H9 (cell line): ENCODE measurements around the gene NEXMIF. TPM values are rescaled to one million over a fixed set of nuclear protein-coding genes. Genes with fewer than 3 reads are reported as not detected.
"Not testable (repeated sequence)": the region's sequence is repeated elsewhere in the genome, so short reads cannot be mapped to it uniquely, and the experiment has no call there.

Experiments used
- DNase-seq: peaks from one replicate; pipeline ENCODE4 v3.0.0-alpha.2; 2017
- H2AFZ ChIP-seq: one replicate; pipeline ENCODE4 v1.6.1; 2013; ENCODE audit warnings: mild to moderate bottlenecking, low read length, control low read depth, moderate library complexity
- H2AK5ac ChIP-seq: 2 replicates; pipeline ENCODE4 v1.6.1; 2013; ENCODE audit warnings: low read length, control low read depth, mixed read lengths; ENCODE audit not compliant: insufficient read length
- H2BK120ac ChIP-seq: one replicate; pipeline ENCODE4 v1.6.1; 2013; ENCODE audit warnings: low read depth, mild to moderate bottlenecking, low read length, control low read depth, inconsistent platforms; ENCODE audit not compliant: poor library complexity, severe bottlenecking
- H2BK12ac ChIP-seq: 2 replicates; pipeline ENCODE4 v1.6.1; 2013; ENCODE audit warnings: low read length, control low read depth, mixed read lengths, low read depth; ENCODE audit not compliant: insufficient read length
- H2BK15ac ChIP-seq: 2 replicates; pipeline ENCODE4 v1.6.1; 2013; ENCODE audit warnings: low read depth, low read length, control low read depth
- H2BK20ac ChIP-seq: one replicate; pipeline ENCODE4 v1.6.1; 2013; ENCODE audit warnings: low read depth, mild to moderate bottlenecking, low read length, control low read depth, inconsistent platforms; ENCODE audit not compliant: poor library complexity, severe bottlenecking
- H2BK5ac ChIP-seq: 2 replicates; pipeline ENCODE4 v1.6.1; 2013; ENCODE audit warnings: low read length, control low read depth, mixed read lengths; ENCODE audit not compliant: insufficient read length
- H3K14ac ChIP-seq: 2 replicates; pipeline ENCODE4 v1.6.1; 2013; ENCODE audit warnings: low read length, control low read depth; ENCODE audit not compliant: insufficient read depth
- H3K18ac ChIP-seq: 2 replicates; pipeline ENCODE4 v1.6.1; 2013; ENCODE audit warnings: low read depth, mild to moderate bottlenecking, mixed read lengths, low read length, control low read depth; ENCODE audit not compliant: insufficient read length
- H3K23ac ChIP-seq: 2 replicates; pipeline ENCODE4 v1.6.1; 2013; ENCODE audit warnings: low read length, control low read depth, mixed read lengths, low read depth; ENCODE audit not compliant: insufficient read length
- H3K23me2 ChIP-seq: 2 replicates; pipeline ENCODE4 v1.6.1; 2013; ENCODE audit warnings: low read depth, mild to moderate bottlenecking, mixed read lengths, low read length, control low read depth; ENCODE audit not compliant: insufficient read length, poor library complexity, severe bottlenecking
- H3K27ac ChIP-seq: 2 replicates; pipeline ENCODE4 v1.5.1; 2013; ENCODE audit warnings: low read length, control low read depth, mixed read lengths, low read depth; ENCODE audit not compliant: insufficient read length
- H3K27me3 ChIP-seq: 2 replicates; pipeline ENCODE4 v1.6.1; 2013; ENCODE audit warnings: low read length, control low read depth, inconsistent platforms; ENCODE audit not compliant: insufficient read depth
- H3K4ac ChIP-seq: 2 replicates; pipeline ENCODE4 v1.6.1; 2013; ENCODE audit warnings: low read depth, mild to moderate bottlenecking, control low read depth, inconsistent platforms, low read length, moderate library complexity
- H3K4me1 ChIP-seq: 2 replicates; pipeline ENCODE4 v1.6.1; 2013; ENCODE audit warnings: low read length, control low read depth, inconsistent platforms; ENCODE audit not compliant: insufficient read depth
- H3K4me2 ChIP-seq: 2 replicates; pipeline ENCODE4 v1.6.1; 2013; ENCODE audit warnings: low read length, control low read depth, mixed read lengths; ENCODE audit not compliant: insufficient read length, insufficient read depth
- H3K56ac ChIP-seq: 2 replicates; pipeline ENCODE4 v1.6.1; 2013; ENCODE audit warnings: low read depth, mild to moderate bottlenecking, mixed read lengths, low read length, control low read depth; ENCODE audit not compliant: insufficient read length
- H3K79me1 ChIP-seq: 2 replicates; pipeline ENCODE4 v1.6.1; 2013; ENCODE audit warnings: low read depth, mild to moderate bottlenecking, moderate library complexity, low read length, control low read depth, inconsistent platforms; ENCODE audit not compliant: insufficient read depth, poor library complexity, severe bottlenecking
- H3K79me2 ChIP-seq: 2 replicates; pipeline ENCODE4 v1.6.1; 2013; ENCODE audit warnings: low read length, control low read depth, inconsistent platforms; ENCODE audit not compliant: insufficient read depth
- H3K9ac ChIP-seq: 2 replicates; pipeline ENCODE4 v1.6.1; 2013; ENCODE audit warnings: low read length, control low read depth, mixed read lengths; ENCODE audit not compliant: insufficient read length; ENCODE audit errors: extremely low read depth
- H3K9me3 ChIP-seq: one replicate; pipeline ENCODE4 v1.6.1; 2013; ENCODE audit warnings: low read depth, low read length, inconsistent platforms; ENCODE audit not compliant: control insufficient read depth
- H3T11ph ChIP-seq: one replicate; pipeline ENCODE4 v1.6.1; 2013; ENCODE audit warnings: mild to moderate bottlenecking, low read length, control low read depth, inconsistent platforms
- H4K20me1 ChIP-seq: one replicate; pipeline ENCODE4 v1.6.1; 2013; ENCODE audit not compliant: control insufficient read depth, insufficient read length, insufficient read depth
- H4K5ac ChIP-seq: 2 replicates; pipeline ENCODE4 v1.6.1; 2013; ENCODE audit warnings: low read depth, mild to moderate bottlenecking, mixed read lengths, low read length, control low read depth; ENCODE audit not compliant: insufficient read length
- H4K8ac ChIP-seq: replicated peaks from 2 replicates; pipeline ENCODE4 v1.6.1; 2013; ENCODE audit warnings: low read length, control low read depth, mixed read lengths, low read depth; ENCODE audit not compliant: insufficient read length
- H4K91ac ChIP-seq: 2 replicates; pipeline ENCODE4 v1.6.1; 2013; ENCODE audit warnings: low read depth, mild to moderate bottlenecking, moderate library complexity, mixed read lengths, low read length, control low read depth; ENCODE audit not compliant: insufficient read length
- H3K27ac Mint-ChIP-seq, 3 experiments: 2 replicates in 2 of 3; 3 replicates in 1 of 3; pipeline ENCODE4 v1.8.0; 2020 to 2021; ENCODE audit warnings: mixed read lengths in 3 of 3, mild to moderate bottlenecking in 1 of 3, moderate library complexity in 1 of 3
- H3K27me3 Mint-ChIP-seq: 2 replicates; pipeline ENCODE4 v1.8.0; 2021; ENCODE audit warnings: low read depth, mild to moderate bottlenecking, moderate library complexity, mixed read lengths
- H3K36me3 Mint-ChIP-seq, 3 experiments: 2 replicates in 2 of 3; 3 replicates in 1 of 3; pipeline ENCODE4 v1.8.0; 2020 to 2021; ENCODE audit warnings: low read depth in 3 of 3, mixed read lengths in 3 of 3; ENCODE audit not compliant: insufficient read depth in 1 of 3
- H3K4me1 Mint-ChIP-seq, 2 experiments: 2 replicates each; pipeline ENCODE4 v1.8.0; 2020; ENCODE audit warnings: mixed read lengths in 2 of 2
- H3K4me3 Mint-ChIP-seq, 2 experiments: 2 replicates in 1 of 2; 3 replicates in 1 of 2; pipeline ENCODE4 v1.8.0; 2020 to 2021; ENCODE audit warnings: mild to moderate bottlenecking in 2 of 2, mixed read lengths in 2 of 2, moderate library complexity in 1 of 2
- H3K9me3 Mint-ChIP-seq, 2 experiments: 2 replicates in 1 of 2; 3 replicates in 1 of 2; pipeline ENCODE4 v1.8.0; 2020; ENCODE audit warnings: mild to moderate bottlenecking in 2 of 2, mixed read lengths in 2 of 2, moderate library complexity in 1 of 2
- WGBS: extraction: QIAGEN DNeasy Blood & Tissue Kit; methylation state at CpG from one replicate; pipeline ENCODE4 v1.1.7; 2013; ENCODE audit warnings: missing lambda C conversion rate, low lambda C conversion rate, mixed read lengths; ENCODE audit not compliant: insufficient read length; ENCODE audit errors: extremely low coverage; 5-methylcytosine and 5-hydroxymethylcytosine counted together
- total RNA-seq: library from RNA; stranded (reverse); gene quantifications from 2 replicates; pipeline ENCODE4 v1.2.1, GENCODE V29; 2021
- TF ChIP-seq, protein P1 (sequence below): fragments of 200-600 bp; sonication (generic); conservative IDR thresholded peaks from 3 replicates; pipeline ENCODE4 v1.8.0; 2021; ENCODE audit warnings: antibody characterized with exemption, mild to moderate bottlenecking

NEXMIF gene
- total RNA-seq, 1 experiment from 2014 or later, result 0.22 TPM

DNA sequence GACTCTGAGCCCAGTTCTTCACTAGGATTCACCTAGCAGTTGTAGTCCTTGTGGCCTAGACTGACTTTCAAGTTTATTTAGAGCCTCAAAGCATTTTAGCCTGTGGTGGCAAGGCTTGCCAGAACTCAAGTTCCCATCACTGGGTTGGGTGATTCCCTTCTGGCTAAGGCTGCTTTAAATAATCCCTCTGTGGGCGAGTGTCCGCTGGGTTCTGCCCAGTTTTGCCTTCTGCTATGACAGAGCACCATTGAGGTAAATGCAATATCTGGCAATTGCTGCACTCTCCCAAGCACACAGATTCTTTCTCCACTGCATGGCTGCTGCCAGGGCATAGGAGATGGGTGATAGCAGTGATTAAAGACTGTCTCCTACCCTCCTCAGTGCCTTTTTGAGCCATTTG is 220.0 kb downstream of the NEXMIF start:
- H3K79me1 ChIP-seq, result no peaks in the 10 kb centered on the region
- no peaks in the 10 kb centered on the region for H4K20me1 ChIP-seq
- no peak overlapping the region for H2AK5ac ChIP-seq
- no peak overlapping the region for H3K14ac ChIP-seq
- no peak overlapping the region for H2AFZ ChIP-seq
- DNase-seq, result no peak
- no peak overlapping the region for H4K91ac ChIP-seq
- no peak overlapping the region for H3K27ac Mint-ChIP-seq
- H3K23me2 ChIP-seq, result no peaks in the 10 kb centered on the region
- H3K27ac ChIP-seq, result no peak overlapping the region
- no peak overlapping the region for H2BK120ac ChIP-seq
- no peaks in the 10 kb centered on the region for H3K79me2 ChIP-seq
- WGBS, result no CpG with 5 or more reads among the region's 2 CpGs
- H3K9me3 Mint-ChIP-seq, result peaks cover 61 to 78% of the 10 kb centered on the region in 2 experiments
- no peak overlapping the region for H4K5ac ChIP-seq
- H4K8ac ChIP-seq, result no peak overlapping the region
- H3K4me1 Mint-ChIP-seq, result 0 out of 4 replicates have a peak, but pooled peaks cover 3% of the 10 kb centered on the region in 2 experiments
- no peak overlapping the region for H3K4me2 ChIP-seq
- no peak overlapping the region for H3K23ac ChIP-seq
- no peak overlapping the region for H2BK15ac ChIP-seq
- no peaks in the 10 kb centered on the region for H3K4me1 ChIP-seq
- no peak overlapping the region for H3K9ac ChIP-seq
- H3K27me3 ChIP-seq, result no peaks in the 10 kb centered on the region
- H3K56ac ChIP-seq, result no peak overlapping the region
- no peak overlapping the region for H2BK20ac ChIP-seq
- no peak overlapping the region for H3K4me3 Mint-ChIP-seq
- H3K27me3 Mint-ChIP-seq, result no peaks in the 10 kb centered on the region
- no peak overlapping the region for H2BK5ac ChIP-seq
- TF ChIP-seq, protein P1, sequence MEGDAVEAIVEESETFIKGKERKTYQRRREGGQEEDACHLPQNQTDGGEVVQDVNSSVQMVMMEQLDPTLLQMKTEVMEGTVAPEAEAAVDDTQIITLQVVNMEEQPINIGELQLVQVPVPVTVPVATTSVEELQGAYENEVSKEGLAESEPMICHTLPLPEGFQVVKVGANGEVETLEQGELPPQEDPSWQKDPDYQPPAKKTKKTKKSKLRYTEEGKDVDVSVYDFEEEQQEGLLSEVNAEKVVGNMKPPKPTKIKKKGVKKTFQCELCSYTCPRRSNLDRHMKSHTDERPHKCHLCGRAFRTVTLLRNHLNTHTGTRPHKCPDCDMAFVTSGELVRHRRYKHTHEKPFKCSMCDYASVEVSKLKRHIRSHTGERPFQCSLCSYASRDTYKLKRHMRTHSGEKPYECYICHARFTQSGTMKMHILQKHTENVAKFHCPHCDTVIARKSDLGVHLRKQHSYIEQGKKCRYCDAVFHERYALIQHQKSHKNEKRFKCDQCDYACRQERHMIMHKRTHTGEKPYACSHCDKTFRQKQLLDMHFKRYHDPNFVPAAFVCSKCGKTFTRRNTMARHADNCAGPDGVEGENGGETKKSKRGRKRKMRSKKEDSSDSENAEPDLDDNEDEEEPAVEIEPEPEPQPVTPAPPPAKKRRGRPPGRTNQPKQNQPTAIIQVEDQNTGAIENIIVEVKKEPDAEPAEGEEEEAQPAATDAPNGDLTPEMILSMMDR, result no peak
- no peak overlapping the region for H3K18ac ChIP-seq
- no peak overlapping the region for H3K4ac ChIP-seq
- peaks cover 24% of the 10 kb centered on the region for H3K9me3 ChIP-seq
- no peaks in the 10 kb centered on the region; a peak in 2 of 7 replicates for H3K36me3 Mint-ChIP-seq
- no peak overlapping the region for H2BK12ac ChIP-seq
- no peak overlapping the region for H3T11ph ChIP-seq

DNA sequence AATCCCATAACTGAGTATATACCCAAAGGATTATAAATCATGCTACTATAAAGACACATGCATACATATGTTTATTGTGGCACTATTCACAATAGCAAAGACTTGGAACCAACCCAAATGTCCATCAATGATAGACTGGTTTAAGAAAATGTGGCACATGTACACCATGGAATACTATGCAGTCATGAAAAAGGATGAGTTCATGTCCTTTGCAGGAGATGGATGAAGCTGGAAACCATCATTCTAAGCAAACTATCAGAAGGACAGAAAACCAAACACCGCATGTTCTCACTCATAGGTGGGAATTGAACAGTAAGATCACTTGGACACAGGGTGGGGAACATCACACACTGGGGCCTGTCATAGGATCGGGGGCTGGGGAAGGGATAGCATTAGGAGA is 223.9 kb downstream of the NEXMIF start:
- not testable (repeated sequence) for H3K56ac ChIP-seq, H3K14ac ChIP-seq, H2BK120ac ChIP-seq, H3K36me3 Mint-ChIP-seq, H2BK15ac ChIP-seq, H3T11ph ChIP-seq, H4K91ac ChIP-seq, H3K79me1 ChIP-seq, H3K4ac ChIP-seq, H3K27ac Mint-ChIP-seq, H3K23ac ChIP-seq, H3K4me3 Mint-ChIP-seq, H3K27me3 ChIP-seq, H3K4me1 Mint-ChIP-seq, H3K9me3 ChIP-seq, H3K4me1 ChIP-seq, H2BK12ac ChIP-seq, H3K4me2 ChIP-seq, H3K23me2 ChIP-seq, H3K18ac ChIP-seq, DNase-seq, H2BK5ac ChIP-seq, H3K9ac ChIP-seq, H4K5ac ChIP-seq, H3K27me3 Mint-ChIP-seq, H4K8ac ChIP-seq, H2AK5ac ChIP-seq, H3K79me2 ChIP-seq, H2BK20ac ChIP-seq, H4K20me1 ChIP-seq, H2AFZ ChIP-seq, H3K27ac ChIP-seq
- H3K9me3 Mint-ChIP-seq, result peaks cover 56 to 68% of the 10 kb centered on the region in 2 experiments
- WGBS, result no CpG with 5 or more reads among the region's 2 CpGs
